HG03060 (cell line): ENCODE data around the gene MAP2K3.
"Not testable (repeated sequence)": the region's sequence is repeated elsewhere in the genome, so short reads cannot be mapped to it uniquely, and the experiment has no call there.

Experiments used
- ATAC-seq: cut with Tn5 transposase; IDR thresholded peaks from one replicate; pipeline ENCODE4 v1.9.1; 2021; ENCODE audit warnings: low read depth, moderate number of reproducible peaks; ENCODE audit not compliant: unreplicated experiment

MAP2K3 gene

DNA sequence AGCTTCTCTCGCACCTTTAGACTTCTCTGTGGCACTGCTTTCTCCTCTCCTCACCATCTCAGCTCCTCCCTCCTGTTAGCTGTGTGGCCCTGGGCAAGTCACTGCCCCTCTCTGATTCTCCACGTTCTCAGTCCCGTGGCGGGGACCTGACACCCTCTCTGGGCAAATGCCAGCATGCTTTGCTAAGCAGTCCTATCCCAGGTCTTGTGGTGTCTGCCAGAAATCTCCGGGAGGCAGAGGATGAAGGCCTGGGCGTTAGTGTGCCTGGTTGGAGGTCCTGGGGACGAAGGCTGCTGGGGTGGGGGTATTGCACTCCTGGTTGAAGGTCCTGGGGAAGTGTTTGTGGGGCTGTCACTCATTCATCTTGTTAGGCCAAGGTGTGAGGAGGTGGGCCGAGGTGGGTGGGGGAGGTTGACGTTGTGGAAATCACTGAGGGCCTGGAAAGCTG is 37.3 kb downstream of the MAP2K3 start:
- ATAC-seq, result not testable (repeated sequence)

DNA sequence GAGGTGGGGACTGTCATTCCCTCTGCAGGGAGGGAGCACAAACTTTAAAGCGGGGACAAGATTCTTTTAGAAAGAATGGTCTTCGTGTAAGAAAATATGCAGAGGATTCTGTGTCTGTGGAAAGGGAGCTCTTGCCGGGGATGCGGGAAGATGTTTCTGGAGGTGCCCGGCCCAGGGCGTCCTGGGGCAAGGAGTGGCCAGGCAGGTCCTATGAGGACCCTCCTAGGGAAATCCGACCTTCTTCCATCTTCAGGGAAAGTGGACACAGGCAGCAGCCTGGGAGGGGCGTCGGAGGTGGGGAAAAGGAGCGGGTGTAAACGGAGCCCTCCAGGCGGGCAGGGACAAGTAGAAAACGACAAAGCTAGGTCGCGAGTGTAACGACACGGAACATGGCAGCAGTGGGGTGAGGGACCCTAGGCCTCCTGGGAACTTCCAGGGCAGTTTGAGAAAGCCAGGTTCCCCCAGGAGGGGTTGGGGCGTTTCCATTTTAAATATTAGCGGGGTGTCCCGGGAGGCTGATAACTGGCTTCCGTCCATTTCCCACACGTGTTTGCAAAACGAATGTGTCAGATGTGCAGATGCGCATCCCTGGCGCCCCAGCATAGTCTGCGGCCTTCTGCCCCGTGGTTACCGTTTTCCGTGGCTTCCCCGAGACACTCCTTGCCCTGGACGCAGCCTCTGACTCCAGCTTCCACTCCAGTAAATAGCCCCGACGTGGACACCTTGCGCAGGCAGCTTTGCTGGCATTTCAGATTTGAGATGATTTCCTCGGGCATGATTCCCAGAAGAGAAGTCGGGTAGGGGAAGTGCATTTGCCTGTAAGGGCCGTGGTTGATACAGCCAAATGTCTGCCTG is 39.0 kb downstream of the MAP2K3 start:
- ATAC-seq, result not testable (repeated sequence)

DNA sequence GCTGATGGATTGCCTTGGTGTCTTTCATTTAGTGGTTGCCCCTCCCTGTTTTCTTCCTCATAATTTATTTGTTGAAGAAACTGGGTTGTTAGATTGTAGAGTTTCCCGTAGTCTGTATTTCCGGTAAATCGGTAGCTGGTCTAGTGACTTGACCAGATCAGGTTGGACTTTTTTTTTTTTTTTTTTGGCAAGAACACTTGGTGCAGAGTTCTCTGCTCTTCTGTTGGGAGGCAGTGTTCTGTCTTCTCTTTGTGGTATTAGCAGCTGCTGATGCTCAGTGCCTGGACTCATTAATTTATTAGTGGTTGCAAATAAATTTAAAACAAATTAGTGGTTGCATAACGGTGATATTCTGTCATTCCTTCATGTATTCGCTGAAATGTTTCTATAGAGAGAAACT is 40.2 kb downstream of the MAP2K3 start:
- not testable (repeated sequence) for ATAC-seq

DNA sequence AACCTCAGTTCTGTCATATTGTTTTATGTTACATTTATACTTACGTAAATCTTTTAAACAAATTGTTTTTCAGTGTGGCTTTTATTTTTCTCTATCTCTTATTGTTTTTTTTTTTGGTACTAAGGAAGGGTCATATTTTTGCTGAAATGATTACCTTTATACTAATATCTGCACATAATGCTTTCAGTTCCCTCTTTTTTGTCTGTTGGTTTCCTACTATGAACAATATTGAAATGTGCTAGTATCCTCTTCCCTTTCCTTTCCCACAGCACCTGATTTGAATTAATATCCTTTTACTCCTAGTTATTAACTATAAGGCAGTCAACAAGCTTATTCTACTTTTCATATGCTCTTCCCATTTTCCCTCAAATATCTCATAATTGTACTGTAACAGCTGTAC is 43.4 kb downstream of the MAP2K3 start:
- ATAC-seq, result not testable (repeated sequence)

DNA sequence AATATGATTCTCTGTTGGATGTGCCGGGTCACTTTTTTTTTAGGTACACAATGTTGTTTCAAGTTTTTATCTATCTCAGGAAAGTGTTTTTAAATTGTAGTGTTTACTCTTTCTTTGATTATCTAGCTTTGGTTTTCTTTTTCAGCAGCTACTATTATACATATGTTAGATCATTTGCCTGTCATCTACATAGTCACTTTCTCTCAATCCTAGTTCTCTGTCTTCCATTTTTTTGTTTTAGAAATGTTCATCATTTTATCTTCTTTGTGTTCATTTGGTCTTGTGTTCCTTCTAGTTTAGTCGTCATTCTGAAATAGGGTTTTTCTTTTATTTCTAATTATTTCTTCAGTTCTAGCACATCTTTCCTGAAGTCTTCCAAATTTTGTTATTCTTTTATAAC is 44.3 kb downstream of the MAP2K3 start:
- not testable (repeated sequence) for ATAC-seq

DNA sequence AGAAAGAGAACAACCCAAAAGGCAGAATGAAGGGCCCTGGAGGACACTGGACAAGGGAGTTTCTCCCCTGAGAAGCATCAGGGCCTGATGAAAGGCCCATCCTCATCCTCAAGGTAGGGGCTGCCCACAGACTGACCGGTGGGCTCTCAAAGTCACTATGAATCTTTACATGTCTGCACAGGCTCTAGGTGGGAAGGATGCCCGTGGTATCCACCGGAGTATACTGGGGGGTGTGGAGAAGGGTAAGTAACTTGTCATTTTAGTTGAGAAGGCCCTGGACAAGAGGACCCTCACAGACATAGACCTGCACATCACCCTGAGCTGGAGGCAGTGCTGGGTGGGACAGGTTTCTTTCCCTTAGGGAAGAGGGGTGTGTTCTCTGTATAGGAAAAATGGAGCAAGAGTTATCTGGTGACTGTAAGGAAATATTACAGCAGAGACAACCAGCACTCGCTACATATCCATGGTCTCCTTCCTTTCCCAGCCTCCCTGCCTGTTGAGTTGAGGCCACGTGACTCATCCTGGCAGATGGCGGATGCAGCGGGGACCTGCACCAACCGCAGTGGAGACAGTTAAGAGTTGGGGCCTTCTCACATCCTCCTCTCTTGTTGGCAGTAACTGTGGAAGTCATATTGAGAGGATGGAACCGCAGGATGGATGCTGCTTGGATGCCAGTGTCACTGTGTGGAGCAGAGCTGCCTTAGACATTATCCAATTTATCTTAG is 46.1 kb downstream of the MAP2K3 start:
- no peak for ATAC-seq

DNA sequence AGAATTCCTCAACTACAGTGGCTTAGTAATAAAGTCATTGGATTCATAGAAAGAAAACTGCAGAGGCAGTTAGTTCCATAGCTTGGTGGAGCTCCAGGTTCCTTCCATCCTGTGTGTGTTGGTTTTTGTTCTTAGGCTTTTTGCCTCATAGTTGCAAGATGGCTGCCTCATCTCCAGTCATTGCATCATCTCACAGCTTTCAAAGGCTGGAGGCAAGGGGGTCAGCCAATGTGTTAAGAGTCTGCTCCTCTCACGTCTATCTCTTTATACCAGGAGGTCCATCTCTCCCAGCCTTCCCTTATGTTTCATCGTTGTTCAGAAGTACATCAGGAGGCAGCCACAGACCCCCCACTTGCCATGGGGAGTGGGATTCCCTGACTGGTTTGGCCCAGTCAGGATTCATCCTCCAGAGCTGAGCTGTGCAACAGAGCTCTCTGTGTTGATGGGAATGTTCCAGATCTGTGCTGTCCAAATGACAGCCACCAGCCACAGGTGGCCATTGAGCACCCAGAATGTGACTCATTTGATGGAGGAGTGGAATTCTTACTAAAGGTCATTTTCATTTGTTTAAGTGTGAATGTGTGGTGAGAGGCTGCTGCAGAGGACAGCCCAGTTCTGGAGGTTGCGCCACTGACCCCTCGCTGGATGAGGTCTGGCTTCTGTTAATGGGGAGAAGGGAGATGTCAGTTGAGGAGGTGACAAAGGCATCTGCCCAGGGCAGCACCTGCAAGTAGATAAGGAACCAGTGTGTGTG is 52.2 kb downstream of the MAP2K3 start:
- ATAC-seq, result not testable (repeated sequence)

DNA sequence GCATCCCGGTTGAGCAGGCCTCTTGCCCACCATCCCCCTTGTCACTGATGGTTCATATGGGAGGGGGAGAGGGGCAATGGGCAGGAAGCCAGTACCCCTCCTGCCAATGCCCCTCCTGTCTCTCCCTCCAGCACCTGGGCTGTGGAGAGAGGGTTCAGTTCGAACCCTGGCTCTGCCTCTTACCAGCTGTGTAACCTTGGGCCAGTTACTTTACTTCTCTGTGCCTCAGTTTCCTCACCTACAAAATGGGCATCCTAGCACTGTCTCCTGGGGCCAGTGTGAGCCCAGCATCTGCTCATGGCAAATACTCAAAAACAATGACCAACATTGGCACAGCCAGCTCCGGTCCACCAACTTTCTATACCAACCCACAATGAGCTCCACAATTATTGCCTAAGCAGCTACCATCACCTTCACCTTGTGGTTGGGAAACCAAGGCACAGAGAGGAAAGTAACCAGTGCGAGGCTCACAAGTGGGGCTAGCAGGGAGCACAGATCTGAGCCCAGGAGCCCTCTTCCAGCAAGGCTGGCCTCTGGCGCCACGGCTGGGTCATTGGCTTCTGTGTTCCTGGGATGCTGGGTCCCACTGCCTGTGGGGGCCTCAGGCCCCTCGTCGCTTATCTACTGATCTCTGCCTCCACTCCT is 53.6 kb downstream of the MAP2K3 start:
- ATAC-seq, result not testable (repeated sequence)

DNA sequence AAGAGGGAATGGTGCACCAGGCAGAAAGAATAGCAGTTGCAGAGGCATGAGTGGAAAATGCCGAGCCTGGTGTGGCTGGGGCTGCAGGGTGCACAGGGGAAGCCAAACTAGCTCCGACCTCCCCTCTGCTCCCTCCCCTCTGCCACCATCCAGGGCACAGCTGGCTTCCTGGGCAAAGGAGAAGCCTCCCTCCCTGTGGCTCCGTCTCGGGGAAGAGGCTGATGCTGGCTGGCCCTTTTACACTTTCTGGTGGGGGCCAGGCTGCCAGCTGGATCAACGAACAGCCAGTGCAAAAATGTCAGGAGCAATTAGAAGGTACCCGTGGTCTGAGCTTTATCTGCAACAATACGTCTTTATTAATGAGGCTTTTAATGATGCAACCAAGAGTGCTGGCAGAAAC is 54.5 kb downstream of the MAP2K3 start:
- ATAC-seq, result no peak

DNA sequence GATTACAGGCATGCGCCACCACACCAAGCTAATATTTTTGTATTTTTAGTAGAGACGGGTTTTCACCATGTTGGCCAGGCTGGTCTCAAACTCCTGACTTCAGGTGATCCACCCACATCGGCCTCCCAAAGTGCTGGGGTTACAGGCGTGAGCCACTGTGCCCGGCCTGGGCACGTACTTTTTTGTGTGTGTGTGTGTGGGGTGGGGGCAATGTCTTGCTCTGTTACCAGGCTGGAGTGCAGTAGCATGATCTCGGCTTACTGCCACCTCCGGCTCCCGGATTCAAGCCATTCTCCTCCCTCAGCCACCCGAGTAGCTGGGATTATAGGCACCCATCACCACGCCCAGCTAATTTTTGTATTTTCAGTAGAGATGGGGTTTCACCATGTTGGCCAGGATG is 55.1 kb downstream of the MAP2K3 start:
- ATAC-seq, result not testable (repeated sequence)

DNA sequence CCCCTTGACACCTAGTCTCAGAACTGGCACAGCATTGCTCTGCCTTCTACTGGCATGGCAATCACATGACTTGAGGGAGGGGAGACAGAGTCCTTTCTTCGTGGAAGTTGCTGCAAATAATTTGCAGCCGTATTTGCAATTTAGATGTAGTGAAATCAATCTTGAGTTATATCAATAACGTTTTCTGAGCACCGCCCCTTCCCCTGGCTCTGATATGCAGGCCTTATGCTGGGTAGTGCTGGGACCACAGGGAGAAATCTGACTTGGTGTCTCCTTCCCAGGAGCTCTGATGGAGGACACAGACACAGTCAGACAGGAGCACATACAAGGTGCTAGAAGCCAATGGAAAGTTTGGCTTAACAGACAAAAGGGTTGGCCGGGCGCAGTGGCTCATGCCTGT is 55.9 kb downstream of the MAP2K3 start:
- not testable (repeated sequence) for ATAC-seq

DNA sequence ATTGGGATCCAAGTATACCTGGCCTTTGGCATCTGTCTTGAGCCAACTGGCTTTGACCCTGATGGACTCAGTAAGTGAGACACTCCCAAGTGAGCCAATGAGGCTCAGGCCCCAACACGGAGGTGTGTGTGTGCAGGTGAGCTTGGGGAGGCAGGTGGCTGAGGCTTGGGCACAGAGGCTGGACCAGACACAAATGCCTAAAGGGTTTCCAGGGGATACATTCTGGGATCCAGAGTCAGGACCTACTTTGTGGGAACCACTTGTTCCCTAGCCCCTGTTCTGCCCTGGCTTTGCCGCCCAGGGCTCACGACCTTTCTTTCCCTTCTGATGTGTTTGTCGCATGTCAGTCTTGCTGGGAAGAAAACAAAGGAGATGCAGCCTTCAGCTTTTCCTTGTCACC is 56.8 kb downstream of the MAP2K3 start:
- not testable (repeated sequence) for ATAC-seq

DNA sequence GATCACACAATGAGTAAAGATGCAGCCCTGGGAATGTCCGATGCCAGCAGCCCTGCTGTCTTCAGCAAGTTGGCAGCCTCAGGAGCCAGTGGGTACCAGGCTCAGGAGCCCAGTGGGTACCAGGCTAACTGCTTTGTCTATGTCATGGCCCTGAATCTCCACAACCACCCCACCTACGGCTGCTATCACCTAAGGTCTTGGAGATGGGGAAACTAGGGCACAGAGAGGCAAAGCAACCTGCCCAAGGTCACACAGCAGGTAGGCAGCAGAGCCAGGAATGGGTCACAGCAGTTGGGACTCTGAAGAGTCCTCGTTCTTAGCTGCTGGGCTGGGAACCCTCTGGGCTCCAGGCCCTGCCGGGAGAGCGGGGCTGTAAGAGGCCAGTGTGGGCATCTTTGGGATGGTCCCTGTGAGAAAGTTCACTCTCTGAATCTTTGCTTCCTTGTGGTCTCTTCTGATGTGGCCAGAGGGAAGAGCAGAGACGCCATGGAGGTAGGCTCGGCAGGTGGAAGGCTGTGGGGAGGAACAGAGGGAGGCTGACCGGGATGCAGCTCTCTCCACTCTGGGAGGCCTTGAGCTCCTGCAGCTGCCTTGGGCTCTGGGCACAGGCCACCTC is 57.5 kb downstream of the MAP2K3 start:
- ATAC-seq, result not testable (repeated sequence)

DNA sequence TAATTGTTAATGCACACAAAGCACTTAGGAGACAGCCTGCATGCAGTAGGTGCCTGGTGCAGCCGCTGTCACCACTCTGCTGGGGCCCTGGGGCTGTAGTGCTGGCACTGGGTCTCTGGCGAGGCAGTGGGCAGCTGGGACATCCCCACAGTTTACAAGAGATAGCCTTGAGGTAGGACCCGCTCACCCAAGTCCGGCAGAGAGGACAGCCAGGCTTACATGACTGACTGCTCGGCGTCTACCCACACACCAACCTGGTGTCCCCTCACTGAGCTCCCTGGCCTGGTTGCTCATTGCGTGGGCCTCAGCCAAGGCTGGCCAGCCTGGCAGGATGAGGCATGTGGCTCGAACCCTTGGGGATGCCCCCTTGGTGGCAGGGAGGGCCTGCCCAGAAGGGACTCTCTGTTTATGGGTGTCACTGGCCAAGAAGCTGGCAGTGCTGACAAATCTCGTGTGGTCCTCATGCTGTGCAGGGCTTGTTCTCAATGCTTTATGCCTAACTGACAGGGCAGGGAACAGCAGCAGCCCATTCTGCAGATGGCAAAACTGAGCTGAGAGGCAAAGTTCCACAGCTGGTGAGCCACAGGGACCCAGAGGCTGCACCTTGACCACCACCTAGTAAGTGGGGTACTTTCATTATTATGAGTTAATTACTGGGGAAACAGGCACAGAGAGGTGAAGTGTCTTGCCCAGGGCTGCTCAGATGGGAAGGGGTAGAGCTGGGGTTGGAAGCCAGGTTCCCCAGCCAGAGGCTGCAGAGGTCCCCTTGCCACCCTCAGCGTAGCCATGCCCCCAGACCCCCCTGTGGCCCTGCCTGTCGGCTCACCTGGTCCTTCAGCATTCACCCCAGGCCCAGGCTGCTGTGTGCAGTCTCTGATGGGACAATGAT is 58.8 kb downstream of the MAP2K3 start:
- ATAC-seq, result not testable (repeated sequence)

DNA sequence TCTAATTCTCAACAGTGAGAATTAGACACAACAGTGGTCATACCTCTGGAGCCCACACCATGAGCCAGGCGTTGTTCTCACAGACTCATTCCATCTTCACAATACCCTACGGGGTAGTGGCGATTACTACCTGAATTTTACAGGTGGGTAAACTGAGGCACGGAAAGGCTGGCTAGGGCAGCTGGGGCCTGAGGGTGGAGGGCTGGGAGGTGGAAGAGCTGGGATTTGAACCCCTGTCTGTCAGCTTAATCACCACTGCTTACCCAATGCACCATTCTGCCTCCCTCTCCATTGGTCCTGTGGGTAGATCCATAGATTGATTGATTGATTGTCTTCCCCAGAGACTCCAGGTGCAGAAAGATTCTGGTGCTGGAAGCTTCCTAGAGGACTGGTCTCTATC is 60.3 kb downstream of the MAP2K3 start:
- ATAC-seq, result not testable (repeated sequence)

DNA sequence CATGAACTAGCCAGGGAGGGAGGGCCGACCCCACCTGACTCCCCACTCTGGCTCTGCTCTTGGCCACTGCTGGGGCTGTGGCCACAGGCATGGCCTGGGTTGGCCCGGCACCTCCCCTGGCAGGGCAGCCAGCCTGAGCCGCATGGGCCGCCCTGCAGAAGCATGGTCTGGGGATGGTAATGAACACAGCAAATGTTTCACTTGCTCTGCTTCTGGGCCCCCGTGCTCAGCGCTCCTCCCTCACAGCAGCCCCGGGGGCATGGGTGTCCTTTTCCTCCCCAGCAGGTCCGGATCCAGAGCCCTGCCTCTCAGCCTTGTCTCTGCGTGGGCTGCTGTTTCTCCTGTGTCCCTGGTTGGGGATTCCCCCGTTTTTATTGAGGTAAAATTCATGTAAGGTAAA is 60.7 kb downstream of the MAP2K3 start:
- no peak for ATAC-seq

DNA sequence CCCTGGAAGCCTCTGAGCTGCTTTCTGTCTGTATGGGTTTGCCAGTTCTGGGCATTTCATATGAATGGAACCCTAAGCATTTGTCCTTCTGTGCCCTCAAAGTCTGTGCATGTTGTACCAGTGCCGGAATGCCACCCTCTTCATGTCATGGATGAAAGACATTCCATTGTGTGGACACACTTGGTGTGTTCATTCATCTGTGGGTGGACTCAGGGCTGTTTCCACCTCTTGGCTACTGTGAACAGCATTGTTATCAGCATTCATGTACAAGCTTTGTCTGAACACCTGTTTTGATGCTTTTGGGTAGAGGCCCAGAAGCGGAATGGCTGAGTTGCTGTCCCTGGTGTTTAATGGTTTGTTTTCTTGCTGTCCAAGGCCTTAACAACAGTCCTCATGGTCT is 61.6 kb downstream of the MAP2K3 start:
- ATAC-seq, result not testable (repeated sequence)

DNA sequence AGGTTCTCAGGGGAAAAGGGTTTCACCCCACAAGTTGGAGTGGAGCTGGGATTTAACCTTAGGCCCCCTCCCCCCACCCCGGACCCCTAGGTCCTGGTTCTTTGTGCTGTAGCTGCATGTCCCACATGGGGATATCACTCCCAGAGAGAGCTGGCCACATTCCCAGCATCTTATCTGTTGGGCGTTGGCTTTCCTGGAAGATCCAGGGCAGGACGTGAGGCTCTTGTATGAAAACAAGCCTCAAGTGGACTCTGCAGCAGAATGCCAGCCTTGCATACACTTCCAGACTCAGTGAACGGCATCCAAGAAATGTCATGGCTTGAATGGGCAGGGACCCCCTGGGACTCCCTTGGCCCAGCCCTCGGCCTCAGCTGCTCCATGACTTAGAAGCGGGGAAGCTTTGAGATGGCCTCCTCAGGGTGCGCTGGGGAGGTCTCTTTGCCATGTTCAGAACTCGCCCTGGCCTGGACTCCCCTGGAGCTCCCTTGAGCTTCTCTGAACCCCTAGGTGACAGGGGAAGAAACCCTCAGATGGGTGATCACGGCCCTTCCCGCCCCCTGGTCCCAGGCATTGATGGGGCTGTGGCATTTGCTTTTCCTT is 62.2 kb downstream of the MAP2K3 start:
- not testable (repeated sequence) for ATAC-seq

DNA sequence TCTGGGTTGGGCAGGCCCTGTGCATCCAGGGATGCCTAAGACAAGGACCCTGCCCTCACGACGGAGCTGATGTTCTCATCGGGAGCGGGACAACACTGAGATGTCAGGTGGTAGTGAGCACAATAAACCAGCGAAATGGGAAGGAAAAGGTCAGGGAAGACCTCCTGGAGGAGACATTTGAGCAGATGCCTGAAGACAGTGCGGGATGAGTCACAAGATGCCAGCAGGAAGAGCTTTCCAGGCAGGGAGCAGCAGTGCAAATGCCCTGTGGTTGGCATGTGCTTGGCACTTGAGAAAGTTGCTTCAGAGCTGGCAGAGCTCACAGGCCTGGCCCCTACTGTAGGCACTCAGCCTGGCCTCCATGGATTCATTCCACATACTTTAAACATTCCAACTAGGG is 63.1 kb downstream of the MAP2K3 start:
- ATAC-seq, result not testable (repeated sequence)
